KG1 (cell line): ENCODE measurements around the gene C20orf141.
"Not testable (repeated sequence)": the region's sequence is repeated elsewhere in the genome, so short reads cannot be mapped to it uniquely, and the experiment has no call there.

Experiments used
- DNase-seq: peaks from one replicate; lab custom pipeline; 2025; lab: John Stamatoyannopoulos, UW

Gene C20orf141

GRCh38 chr20:2814587-2815051 is at the start of gene C20orf141:
TSS of gene C20orf141 (plus strand) at chr20:2814987. CDS start at chr20:2815185, 198 bp downstream.
- no peak for DNase-seq

GRCh38 chr20:2767768-2768631 is 46.8 kb upstream of the C20orf141 start:
- DNase-seq = no peak

GRCh38 chr20:2768632-2769015 is 46.2 kb upstream of the C20orf141 start:
- no peak for DNase-seq

DNA sequence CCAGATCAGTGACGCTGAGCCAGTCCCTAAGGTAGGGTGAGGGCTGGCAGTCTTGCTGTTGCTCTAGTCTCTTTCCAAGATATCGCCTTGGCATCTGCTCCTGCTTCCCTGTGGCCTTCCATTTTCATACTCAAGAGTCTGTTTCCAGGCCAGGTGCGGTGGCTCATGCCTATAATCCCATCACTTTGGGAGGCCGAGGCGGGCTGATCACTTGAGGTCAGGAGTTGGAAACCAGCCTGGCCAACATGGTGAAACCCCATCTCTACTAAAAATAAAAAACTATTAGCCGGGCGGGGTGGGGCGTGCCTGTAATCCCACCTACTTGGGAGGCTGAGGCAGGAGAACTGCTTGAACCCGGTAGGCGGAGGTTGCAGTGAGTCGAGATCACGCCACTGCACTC is 44.7 kb upstream of the C20orf141 start:
- DNase-seq = not testable (repeated sequence)

DNA sequence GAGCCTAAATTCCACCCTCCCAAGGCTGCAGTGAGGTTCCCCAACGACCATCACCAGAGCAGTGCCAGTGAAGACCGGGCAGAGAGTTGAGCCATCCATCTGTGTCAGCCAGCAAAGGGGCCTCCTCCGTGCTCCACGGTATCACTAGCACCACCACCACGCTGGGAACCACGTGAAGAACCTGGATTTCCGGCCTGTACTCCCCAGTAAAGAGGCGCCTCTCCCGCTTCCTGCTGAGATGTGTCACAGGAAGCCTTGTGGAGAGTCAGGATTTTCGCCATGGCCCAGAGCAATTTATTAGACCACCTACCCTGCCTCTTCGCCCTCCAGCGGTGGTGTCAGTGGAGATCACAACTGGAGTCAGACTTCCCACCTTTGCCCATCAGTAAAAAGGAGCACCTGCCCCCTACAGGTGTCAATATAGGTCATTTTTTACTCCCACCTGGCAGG is 43.1 kb upstream of the C20orf141 start:
- DNase-seq = no peak

DNA sequence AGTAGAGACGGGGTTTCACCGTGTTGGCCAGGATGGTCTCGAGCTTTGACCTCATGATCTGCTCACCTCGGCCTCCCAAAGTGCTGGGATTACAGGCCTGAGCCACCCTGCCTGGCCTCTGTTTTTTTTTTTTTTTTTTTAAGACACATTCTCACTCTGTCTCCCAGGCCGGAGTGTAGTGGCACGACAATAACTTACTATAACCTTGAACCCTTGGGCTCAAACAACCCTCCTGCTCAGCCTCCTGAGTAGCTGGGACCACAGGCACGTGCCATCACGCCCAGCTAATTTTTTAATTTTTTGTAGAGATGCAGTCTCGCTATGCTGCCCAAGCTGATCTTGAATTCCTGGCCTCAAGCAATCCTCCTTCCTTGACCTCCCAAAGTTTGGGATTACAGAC is 41.0 kb upstream of the C20orf141 start:
- no peak for DNase-seq

GRCh38 chr20:2775139-2775538 is 39.6 kb upstream of the C20orf141 start:
- DNase-seq = no peak

GRCh38 chr20:2778602-2779321 is 36.0 kb upstream of the C20orf141 start:
- DNase-seq = no peak

GRCh38 chr20:2780948-2781347 is 33.8 kb upstream of the C20orf141 start:
- DNase-seq = no peak

GRCh38 chr20:2783908-2784566 is 30.8 kb upstream of the C20orf141 start:
- no peak for DNase-seq

DNA sequence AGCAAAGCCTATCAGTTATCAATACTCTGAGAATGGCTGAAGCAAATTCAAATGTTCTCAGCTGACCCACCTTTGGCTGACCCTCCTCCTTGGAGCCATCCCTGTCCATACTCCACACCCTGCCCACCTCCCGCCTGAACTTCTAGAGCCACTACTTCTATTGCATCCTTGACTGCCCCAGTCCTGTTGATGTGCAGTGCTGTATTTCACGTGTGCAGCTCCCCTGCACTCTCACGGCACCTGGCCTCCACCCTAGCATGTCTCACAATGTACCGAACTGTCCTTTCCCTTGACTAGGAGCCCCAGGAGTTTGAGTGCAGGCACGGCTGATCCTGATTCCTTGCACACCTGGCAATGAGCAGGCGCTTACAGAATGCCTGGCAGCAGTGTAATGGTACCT is 21.3 kb upstream of the C20orf141 start:
- DNase-seq = no peak

DNA sequence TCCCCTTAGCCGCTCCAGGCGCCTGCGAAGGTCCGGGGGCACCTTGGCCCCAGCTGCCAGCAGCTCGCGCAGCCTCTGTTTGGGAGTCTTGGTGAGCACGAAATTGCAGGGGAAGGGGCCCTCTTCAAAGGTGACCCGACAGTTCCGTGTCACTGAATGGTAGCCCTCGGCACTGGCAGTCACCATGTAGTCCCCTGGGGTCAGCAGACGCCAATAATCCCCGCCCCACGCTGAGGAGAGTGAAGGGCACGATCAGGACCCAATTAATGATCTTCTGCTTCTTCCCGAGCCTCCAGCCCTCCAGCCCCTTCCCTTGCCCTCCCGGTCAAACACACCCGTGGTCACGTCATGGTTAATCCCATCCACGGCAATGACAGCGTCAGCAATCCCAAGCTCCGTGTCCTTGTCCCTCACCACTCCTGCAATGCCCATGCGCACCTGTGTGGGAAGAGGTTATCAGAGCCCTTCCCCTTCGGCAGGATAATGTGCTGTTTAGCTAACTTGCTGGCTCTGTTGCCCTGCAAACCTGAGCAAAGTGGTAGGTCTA is 20.5 kb upstream of the C20orf141 start:
- no peak for DNase-seq

DNA sequence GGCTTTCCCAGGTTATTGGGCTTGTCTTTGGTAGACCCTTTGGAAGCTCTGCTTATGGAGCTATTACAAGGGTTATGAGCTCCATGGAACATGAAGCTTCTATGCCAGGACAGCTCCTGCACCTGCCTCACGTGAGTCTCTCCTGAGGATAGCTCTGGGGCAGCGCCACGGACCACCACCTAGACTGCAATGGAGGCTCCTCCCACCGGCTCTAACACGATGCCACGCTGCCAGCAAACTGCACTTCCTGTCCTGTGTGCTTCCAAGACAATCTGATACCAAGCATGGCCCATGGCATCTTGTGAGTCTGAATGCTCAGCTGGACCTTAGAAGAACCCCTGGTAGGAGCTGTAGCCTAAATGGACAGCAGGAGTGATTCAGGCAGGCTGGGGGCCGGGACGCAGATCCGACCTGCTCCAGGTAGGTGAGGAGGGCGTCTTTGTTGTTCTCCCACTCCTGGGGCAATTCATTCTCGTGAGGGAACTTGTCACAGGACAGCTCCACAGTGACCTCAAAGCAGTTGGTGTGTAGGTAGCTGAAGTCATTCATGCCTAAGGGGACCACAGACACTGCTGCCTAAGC is 19.8 kb upstream of the C20orf141 start:
- DNase-seq = no peak

DNA sequence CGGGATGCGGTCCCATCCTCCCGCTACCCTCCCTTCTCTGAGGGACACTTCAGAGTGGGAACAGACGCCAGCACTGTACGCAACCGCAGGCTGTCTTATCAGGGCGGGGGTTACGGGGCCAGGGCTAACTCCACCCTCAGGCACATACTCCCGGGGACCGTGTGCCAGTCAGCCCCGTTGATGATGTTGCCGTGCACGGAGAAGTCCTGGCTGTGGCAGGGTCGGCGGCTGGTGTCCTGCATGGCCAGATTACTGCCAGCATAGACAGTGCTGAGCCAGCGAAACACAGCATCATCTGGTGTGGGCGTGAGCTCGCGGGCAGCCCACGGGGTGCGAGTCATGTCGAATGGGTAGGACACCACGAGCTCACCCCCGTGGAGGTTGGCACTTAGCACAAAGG is 19.3 kb upstream of the C20orf141 start:
- no peak for DNase-seq

DNA sequence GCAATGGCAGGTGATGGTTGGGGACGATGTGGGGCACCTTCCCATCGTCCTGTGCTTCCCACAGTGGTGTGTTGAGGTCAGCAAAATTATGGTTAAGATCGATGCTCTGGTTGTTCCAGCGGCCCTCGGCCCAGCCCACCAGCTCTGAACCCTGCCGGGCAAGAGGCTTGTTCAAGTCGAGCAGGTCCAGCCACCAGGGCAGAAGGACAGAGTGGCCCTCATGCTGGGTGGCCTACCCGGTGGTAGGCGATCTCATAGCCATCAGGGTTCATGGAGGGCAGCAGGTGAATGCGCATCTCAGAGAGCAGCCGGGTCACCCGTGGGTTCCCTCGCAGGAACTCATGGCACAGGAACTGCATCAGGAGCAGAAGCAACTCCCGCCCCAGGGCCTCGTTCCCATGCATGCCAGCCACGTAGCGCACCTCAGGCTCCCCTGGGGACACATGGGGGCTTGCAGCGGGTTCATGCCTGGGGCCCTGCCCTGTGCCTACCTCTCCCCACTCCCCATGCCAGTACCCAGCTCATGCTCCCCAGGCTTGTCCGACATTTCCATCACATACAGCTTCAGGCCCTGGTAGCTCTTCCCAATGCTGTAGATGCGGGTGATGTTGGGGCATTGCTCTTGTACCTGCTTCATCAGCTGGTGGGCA is 18.7 kb upstream of the C20orf141 start:
- no peak for DNase-seq

- DNase-seq = no peak
Observed at GRCh38 chr20:2797136-2797983, 17.4 kb upstream of the C20orf141 start.

- DNase-seq = no peak
Observed at GRCh38 chr20:2798095-2798805, 16.5 kb upstream of the C20orf141 start.

GRCh38 chr20:2798814-2799213 is 16.0 kb upstream of the C20orf141 start:
- DNase-seq = no peak

- DNase-seq = no peak
Observed at GRCh38 chr20:2799271-2799670, 15.5 kb upstream of the C20orf141 start.
